SU-DHL-6 (cell line): ENCODE measurements around the gene MKRN2.

ENCODE experiments used
- H2AFZ ChIP-seq: fragments of 200-600 bp; sonication (generic); 2 replicates; pipeline ENCODE4 v1.6.1; 2014; ENCODE audit warnings: low read depth, mild to moderate bottlenecking, moderate library complexity, mixed read lengths, antibody characterized with exemption, low read length; ENCODE audit not compliant: severe bottlenecking
- H3F3A ChIP-seq: fragments of 200-600 bp; shearing (Covaris generic); 2 replicates; pipeline ENCODE4 v1.6.0; 2016; ENCODE audit warnings: antibody characterized with exemption, mild to moderate bottlenecking; ENCODE audit not compliant: insufficient read depth
- H3K27ac ChIP-seq: fragments of 200-600 bp; sonication (generic); 2 replicates; pipeline ENCODE4 v1.5.1; 2016; ENCODE audit warnings: low read depth, mild to moderate bottlenecking, low read length, moderate library complexity, mixed read lengths
- H3K27me3 ChIP-seq: fragments of 200-600 bp; sonication (generic), shearing (Covaris generic); 2 replicates; pipeline ENCODE4 v1.6.0; 2014; ENCODE audit warnings: mild to moderate bottlenecking, low read length
- H3K36me3 ChIP-seq: fragments of 200-600 bp; sonication (generic); 2 replicates; pipeline ENCODE4 v1.6.1; 2014; ENCODE audit warnings: mild to moderate bottlenecking, low read length, mixed read lengths
- H3K4me2 ChIP-seq: fragments of 300-600, 200-600 bp; shearing (Covaris generic), sonication (generic); 2 replicates; pipeline ENCODE4 v1.6.0; 2014; ENCODE audit warnings: low read length, low read depth, mild to moderate bottlenecking; ENCODE audit not compliant: poor library complexity, severe bottlenecking
- H3K4me3 ChIP-seq: fragments of 200-600 bp; sonication (generic); 2 replicates; pipeline ENCODE4 v1.5.1; 2014; ENCODE audit warnings: antibody characterized with exemption, low read length, mild to moderate bottlenecking, mixed read lengths; ENCODE audit not compliant: insufficient read depth, poor library complexity, severe bottlenecking
- H3K79me2 ChIP-seq: fragments of 200-600 bp; sonication (generic); 2 replicates; pipeline ENCODE4 v1.6.1; 2014; ENCODE audit warnings: mild to moderate bottlenecking, low read length, moderate library complexity; ENCODE audit not compliant: insufficient read depth
- H3K9ac ChIP-seq: fragments of 200-600 bp; sonication (generic); 2 replicates; pipeline ENCODE4 v1.7.0; 2014; ENCODE audit warnings: mild to moderate bottlenecking, low read length
- H3K9me2 ChIP-seq: fragments of 200-600 bp; sonication (generic); replicated peaks from 2 replicates; pipeline ENCODE4 v1.6.1; 2014; ENCODE audit warnings: low read length; ENCODE audit not compliant: insufficient read depth
- H3K9me3 ChIP-seq: fragments of 200-600 bp; sonication (generic); 2 replicates; pipeline ENCODE4 v1.6.1; 2014; ENCODE audit warnings: low read length, mixed read lengths; ENCODE audit not compliant: insufficient read depth
- H4K20me1 ChIP-seq: fragments of 200-600 bp; sonication (generic); 2 replicates; pipeline ENCODE4 v1.6.1; 2014; ENCODE audit warnings: low read depth, mild to moderate bottlenecking, antibody characterized with exemption, low read length, moderate library complexity, mixed read lengths
- EZH2phosphoT487 ChIP-seq: fragments of 200-600 bp; sonication (generic), shearing (Covaris generic); conservative IDR thresholded peaks from 2 replicates; pipeline ENCODE4 v1.6.1; 2018; ENCODE audit warnings: mild to moderate bottlenecking, antibody characterized with exemption, low read length, moderate library complexity, mixed read lengths
- TF ChIP-seq, protein P1 (sequence below): fragments of 200-600 bp; sonication (generic); IDR thresholded peaks from one replicate; pipeline ENCODE4 v1.5.1; 2017; ENCODE audit warnings: antibody characterized with exemption, mild to moderate bottlenecking, low read length, moderate library complexity; ENCODE audit not compliant: insufficient read depth, poor library complexity, severe bottlenecking

MKRN2 gene

GRCh38 chr3:12515631-12516030 lies 41.3 kb upstream of the MKRN2 start:
- Histone ChIP-seq H3K27ac (no peak overlapping the region), H3K9me3 (no peaks in the 10 kb centered on the region), H2AFZ (no peak overlapping the region), H3K79me2 (no peaks in the 10 kb centered on the region), H4K20me1 (no peaks in the 10 kb centered on the region), H3K4me3 (no peak overlapping the region), H3K9me2 (no peaks in the 10 kb centered on the region), H3K9ac (no peak overlapping the region), H3K27me3 (no peaks in the 10 kb centered on the region), H3K36me3 (no peaks in the 10 kb centered on the region), H3F3A (no peaks in the 10 kb centered on the region), H3K4me2 (no peak overlapping the region)
- TF ChIP-seq, protein P1, sequence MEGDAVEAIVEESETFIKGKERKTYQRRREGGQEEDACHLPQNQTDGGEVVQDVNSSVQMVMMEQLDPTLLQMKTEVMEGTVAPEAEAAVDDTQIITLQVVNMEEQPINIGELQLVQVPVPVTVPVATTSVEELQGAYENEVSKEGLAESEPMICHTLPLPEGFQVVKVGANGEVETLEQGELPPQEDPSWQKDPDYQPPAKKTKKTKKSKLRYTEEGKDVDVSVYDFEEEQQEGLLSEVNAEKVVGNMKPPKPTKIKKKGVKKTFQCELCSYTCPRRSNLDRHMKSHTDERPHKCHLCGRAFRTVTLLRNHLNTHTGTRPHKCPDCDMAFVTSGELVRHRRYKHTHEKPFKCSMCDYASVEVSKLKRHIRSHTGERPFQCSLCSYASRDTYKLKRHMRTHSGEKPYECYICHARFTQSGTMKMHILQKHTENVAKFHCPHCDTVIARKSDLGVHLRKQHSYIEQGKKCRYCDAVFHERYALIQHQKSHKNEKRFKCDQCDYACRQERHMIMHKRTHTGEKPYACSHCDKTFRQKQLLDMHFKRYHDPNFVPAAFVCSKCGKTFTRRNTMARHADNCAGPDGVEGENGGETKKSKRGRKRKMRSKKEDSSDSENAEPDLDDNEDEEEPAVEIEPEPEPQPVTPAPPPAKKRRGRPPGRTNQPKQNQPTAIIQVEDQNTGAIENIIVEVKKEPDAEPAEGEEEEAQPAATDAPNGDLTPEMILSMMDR, result no peak
- no peak for TF ChIP-seq EZH2phosphoT487

DNA sequence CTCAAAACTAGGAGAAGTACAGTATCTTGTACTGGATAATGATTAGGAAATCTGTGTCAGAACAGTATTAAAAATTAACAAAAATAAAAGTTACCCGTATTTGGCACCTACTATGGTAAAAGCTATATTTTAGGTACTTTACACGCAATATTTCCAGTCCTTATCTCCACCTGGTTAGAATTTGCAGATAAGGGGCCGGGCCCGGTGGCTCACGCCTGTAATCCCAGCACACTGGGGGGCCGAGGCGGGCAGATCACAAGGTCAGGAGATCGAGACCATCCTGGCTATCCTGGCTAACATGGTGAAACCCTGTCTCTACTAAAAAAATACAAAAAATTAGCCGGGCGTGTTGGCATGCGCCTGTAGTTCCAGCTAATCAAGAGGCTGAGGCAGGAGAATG lies 40.0 kb upstream of the MKRN2 start:
- Histone ChIP-seq H3K79me2 (no peaks in the 10 kb centered on the region), H3K9me3 (no peaks in the 10 kb centered on the region), H3K27ac (no peak overlapping the region), H3K9ac (no peak overlapping the region), H3K27me3 (no peaks in the 10 kb centered on the region), H3K4me3 (no peak overlapping the region), H2AFZ (no peak overlapping the region), H3K9me2 (no peaks in the 10 kb centered on the region), H3F3A (no peaks in the 10 kb centered on the region), H3K36me3 (no peaks in the 10 kb centered on the region), H3K4me2 (no peak overlapping the region), H4K20me1 (no peaks in the 10 kb centered on the region)
- TF ChIP-seq, protein P1, result no peak
- no peak for TF ChIP-seq EZH2phosphoT487

DNA sequence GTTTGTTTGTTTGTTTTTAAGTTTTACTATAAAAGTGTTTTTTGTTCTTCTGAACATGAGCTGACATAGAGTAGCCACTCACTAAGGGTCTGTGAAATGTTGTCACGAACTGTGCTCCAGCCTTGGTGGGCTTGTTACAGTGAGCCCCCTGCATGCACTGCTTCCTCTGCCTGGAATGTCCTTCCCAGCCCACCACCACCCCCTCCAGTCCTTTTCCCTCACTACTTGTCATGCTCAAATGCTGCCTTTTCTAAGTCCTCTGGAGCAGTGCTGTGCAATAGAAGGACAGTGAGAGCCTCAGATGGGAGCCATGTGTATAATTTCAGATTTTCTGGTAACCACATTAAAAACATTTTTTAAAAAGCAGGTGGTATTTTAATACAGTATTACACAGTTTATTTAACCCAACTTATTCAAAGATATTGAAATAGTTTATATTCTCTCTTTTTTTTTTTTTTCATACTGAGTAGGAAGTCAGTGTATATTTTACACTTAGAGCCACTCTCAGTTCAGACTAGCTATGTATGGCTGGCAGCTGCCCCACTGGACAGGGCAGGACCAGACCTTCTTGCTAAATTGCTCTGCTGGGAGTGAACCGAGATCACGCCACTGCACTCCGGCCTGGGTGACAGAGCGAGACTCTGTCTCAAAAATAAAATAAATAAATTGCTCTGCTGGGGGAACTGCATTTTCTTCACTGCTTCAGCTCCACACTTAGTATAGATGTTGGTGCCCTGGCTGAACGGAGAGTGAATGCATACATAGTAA lies 38.4 kb upstream of the MKRN2 start:
- H4K20me1 ChIP-seq, result no peaks in the 10 kb centered on the region
- no peaks in the 10 kb centered on the region for H3F3A ChIP-seq
- no peak overlapping the region for H3K4me3 ChIP-seq
- no peak overlapping the region for H3K9ac ChIP-seq
- H3K9me3 ChIP-seq, result no peaks in the 10 kb centered on the region
- H2AFZ ChIP-seq, result no peak overlapping the region
- H3K27ac ChIP-seq, result no peak overlapping the region
- H3K9me2 ChIP-seq, result no peaks in the 10 kb centered on the region
- TF ChIP-seq, protein P1, result no peak
- TF ChIP-seq EZH2phosphoT487, result no peak
- no peaks in the 10 kb centered on the region for H3K36me3 ChIP-seq
- no peaks in the 10 kb centered on the region for H3K79me2 ChIP-seq
- H3K27me3 ChIP-seq, result no peaks in the 10 kb centered on the region
- H3K4me2 ChIP-seq, result no peak overlapping the region
